ENCODE measurements around the gene PPM1E.
"Not testable (repeated sequence)": the region's sequence is repeated elsewhere in the genome, so short reads cannot be mapped to it uniquely, and the experiment has no call there.

GRCh38 chr17:58749627-58750026 is 6.0 kb upstream of the PPM1E start:
- TF ChIP-seq CTCF, POLR2A (IDR thresholded peaks at IDR 0.05): not testable (repeated sequence)

All from transverse colon (tissue), 3 donors.